TTC549 (cell line): Measurements from ENCODE around the gene P2RX3.
"Not testable (repeated sequence)": the region's sequence is repeated elsewhere in the genome, so short reads cannot be mapped to it uniquely, and the experiment has no call there.

Experiments
- FAIRE-seq: peaks from 2 replicates; lab custom pipeline; 2012; peaks lifted over from hg19 to GRCh38; lab: Jason Lieb, UNC

Gene P2RX3

DNA sequence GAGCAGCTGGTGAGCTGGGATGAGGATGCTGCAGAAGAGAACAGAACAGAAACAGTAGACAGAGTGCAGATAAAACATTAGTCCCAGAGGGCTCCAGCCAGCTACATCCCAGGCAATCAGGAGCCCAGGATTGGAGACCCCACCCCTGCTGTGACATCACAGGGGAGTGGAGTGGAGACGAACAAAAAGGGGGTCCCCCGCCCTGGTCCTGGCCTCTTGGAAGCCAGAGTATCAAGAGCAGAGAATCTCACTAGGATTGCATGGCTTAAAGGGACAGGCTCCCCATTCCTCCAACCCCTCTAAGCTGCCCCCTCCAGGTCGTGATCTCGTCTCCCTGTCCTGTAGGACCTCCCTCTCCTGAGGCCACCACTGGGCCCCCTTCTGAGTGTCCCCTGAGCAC lies at the start of gene P2RX3:
TSS of gene P2RX3 (plus strand) at position 211 of the 400 bp plus-strand sequence. CDS start 199 bp downstream, outside the sequence.
- no peak for FAIRE-seq

DNA sequence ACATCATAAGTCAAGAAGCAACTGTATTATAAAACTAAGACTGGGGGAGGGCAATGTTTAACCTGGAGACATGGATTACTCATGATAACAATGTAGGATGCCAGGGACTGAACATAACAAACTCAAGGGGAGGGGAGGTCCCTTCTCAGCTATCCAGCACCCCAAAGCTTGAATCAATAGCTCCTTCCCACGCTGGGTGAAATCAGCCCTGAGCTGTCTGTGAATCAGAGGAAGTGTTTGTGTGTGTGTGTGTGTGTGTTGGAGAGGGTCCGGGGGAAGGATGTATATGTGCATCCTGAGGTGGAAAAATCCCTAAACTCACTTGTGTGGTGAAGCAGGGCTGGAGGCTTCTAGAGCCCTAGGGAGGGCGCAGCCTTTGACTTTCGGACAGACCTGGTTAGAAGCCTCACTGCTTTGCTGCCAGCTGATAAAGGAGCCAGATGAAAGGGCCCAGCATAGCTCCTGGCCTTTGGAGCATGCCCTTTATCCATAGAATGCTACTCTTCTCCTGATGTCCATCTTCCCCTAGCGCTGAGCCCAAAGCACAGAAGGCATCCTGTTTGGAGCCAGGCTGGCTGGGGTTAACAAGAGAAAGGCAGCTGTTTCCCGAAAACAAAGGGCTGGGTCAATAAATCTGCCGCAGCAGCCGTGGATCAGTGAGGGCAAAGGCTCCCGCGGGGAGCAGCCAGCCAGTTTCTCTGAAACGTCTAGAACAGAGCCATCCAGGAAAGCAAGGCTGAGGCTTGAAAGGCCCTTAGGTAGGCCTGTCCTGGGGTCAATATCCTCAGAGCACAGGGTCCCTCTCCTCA lies 49.2 kb upstream of the P2RX3 start:
- no peak for FAIRE-seq

DNA sequence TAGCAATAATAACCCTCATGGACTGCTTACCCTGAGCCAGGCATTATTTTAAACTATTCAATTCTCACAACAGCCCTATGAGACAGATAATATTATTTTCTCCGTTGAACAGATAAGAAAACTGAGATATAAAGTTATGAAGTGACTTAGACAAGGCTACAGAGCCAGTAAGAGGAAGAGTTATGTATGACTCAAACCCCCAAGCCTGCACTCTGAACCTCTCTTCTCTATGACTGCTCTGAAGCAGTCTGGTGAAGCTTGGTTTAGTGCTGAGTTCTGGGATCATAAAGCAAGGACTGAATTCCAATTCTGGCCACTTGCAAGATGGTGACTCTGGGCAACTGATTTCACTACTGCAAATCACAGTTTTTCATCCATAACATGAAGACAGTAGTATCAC lies 47.9 kb upstream of the P2RX3 start:
- no peak for FAIRE-seq

DNA sequence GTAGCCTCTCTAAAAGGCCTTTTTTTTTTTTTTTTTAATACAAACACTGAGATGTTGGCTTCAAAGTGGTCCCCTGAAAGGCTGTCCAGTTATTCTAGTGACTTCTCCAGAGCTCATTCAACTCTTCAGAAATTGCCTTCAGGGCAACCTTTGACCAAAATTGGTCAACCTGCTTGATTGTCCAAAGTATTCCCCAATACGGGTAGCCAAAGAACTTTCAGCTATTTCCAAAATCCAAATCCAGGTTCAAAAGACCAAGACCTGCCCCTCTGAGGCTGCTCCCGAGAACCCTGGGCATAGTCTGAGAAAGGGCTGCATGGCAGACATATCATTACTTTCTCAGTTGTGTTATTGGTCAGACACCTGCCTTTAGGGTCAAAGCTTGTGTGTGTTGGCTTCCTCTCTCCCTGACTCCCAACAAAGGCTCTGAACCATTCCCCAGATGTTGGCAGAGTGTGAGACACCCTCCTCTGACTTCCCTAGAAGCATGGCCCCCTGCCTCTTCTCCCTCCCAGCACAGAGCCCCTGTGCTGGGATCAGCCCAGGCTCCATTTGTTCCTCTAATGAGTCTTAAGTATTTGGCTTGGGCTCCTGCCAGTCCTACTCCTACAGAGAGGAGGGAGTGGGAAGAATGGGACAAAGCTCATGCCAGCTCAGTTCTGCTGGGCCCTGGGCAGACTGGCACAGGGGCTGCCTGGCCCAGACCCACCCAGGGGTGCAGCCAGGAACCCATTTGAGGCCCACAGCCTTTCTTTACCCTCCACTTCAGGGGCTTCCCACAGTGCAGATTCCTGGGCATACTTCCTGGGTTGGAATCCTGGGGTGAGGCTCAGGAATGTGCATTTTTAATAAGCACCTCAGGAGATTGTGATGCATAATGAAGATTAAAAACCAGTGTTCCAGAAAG lies 43.7 kb upstream of the P2RX3 start:
- FAIRE-seq = no peak

DNA sequence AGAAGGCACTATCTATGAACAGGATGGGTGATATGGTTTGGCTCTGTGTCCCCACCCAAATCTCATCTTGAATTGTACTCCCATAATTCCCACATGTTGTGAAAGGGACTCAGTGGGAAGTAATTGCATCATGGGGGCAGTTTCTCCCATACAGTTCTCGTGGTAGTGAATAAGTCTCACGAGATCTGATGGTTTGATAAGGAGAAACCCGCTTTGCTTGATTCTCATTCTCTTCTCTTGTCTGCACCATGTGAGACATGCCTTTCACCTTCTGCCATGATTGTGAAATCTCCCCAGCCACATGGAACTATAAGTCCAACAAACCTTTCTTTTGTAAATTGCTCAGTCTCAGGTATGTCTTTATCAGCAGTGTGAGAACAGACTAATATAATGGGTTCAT lies 41.9 kb upstream of the P2RX3 start:
- not testable (repeated sequence) for FAIRE-seq

DNA sequence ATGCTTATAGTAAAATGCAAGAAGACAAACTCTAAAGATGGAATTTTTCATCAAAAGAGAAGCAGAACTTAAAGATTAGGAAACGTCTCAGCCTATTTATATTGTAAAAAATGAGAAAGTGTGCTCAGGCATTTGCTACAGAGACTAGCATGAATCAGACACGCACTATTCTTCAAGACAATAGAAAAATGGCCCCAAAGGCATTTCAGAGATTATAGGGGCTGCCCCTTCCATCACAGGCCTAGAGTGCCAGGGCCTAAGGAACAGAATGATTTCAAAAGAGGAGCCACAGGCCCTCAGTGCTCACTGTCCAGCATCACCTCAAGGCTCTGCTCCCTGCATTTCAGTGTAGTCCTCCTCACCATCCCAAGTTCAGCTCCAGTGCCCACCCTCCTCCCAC lies 40.9 kb upstream of the P2RX3 start:
- FAIRE-seq = no peak

DNA sequence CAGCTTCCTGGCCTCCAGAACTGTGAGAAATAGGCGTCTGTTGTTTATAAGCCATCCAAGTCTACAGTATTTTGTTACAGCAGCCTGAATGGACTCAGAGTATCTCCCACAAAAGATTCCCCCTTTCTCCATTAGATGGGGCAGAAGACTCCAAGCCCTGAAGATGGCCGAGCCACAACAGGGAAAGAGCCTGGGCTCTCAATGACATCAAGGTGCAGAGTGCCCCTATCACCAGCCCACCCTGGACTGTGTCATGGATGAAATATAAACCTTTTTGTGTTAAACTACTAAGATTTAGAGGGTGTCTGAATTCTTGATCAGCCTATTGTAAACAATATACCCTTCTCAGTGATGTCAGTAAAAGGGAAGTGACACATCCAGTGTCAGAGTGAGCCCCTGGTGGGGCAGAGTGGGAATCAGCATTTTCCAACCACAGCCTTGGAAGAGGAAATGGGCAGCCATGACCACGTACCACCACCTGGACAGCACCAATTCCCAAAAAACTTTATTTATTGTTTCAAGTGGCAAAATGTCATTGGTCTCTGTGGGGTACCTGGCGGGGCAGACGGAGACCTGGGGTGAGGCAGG lies 38.9 kb upstream of the P2RX3 start:
- FAIRE-seq = no peak

DNA sequence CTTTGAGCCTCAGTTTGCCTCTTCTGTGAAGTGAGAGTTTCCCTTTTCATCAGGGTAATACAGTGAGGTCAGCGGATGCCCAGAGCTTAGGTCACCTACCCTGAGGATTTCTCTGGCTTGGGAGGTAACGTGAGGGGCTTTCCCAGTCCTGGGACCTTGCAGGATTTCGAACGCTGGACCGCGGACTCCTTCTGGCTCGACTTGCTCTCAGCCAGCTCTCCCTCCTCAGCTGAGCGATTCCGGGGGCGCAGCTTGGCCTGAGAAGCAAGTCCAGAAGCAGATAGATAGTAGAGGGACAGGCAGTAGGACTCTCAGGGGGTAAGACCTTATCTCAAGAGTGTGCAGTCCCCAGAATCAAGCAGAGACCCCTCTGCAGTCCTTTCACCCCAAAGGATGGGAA lies 37.4 kb upstream of the P2RX3 start:
- no peak for FAIRE-seq

DNA sequence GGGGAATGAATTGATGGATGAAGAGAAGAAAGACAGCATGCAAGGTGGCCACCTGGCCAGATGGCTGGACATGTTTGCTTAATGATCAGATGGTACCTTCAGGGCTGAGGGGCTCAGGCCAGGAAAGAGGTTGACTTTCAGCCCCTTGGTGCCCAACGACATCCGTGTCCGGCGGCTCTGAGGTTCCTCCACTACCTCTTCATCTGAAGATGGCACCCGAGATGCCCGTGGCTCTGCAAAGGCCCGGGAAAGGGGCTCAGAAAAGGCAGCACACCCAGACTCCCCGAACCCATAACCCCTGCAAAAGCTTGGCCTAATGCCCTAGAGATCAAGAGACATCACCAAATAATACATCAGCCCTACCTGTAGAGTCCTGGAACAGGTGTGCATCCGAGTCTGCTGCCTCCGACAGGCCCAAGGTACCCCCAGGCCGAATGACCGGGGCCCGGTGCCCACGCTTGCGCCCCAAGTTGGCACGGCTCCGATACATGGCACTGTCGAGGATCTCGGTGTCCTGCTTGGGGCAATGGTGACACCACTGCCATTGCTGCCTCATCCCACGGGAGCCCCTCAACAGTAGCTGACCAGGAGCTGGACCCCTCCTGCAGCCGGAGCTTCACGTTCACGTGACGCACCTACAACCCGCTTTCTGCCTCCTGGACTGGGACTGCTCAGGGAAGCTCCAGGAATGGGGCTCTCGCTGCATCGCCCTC lies 36.3 kb upstream of the P2RX3 start:
- no peak for FAIRE-seq

DNA sequence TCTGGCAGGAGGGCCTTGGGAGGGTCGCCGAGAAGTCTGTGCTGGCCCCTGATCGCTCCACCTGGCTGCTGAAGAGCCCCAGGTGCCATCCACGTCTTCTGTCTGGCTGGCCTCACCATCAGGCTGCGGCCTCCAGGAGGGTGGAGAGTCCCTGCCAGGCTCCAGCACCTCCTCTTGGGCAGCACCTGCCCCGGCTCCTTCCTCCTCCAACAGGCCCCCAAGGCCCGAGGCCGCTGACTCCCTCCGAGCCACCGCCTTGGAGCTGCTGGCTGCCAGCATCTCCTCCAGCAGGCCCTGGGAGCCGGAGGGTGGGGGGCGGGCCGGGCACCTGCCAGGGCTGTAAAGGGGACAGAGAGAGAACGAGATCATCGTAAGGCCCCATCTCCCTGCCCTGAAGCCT lies 35.7 kb upstream of the P2RX3 start:
- FAIRE-seq = no peak

DNA sequence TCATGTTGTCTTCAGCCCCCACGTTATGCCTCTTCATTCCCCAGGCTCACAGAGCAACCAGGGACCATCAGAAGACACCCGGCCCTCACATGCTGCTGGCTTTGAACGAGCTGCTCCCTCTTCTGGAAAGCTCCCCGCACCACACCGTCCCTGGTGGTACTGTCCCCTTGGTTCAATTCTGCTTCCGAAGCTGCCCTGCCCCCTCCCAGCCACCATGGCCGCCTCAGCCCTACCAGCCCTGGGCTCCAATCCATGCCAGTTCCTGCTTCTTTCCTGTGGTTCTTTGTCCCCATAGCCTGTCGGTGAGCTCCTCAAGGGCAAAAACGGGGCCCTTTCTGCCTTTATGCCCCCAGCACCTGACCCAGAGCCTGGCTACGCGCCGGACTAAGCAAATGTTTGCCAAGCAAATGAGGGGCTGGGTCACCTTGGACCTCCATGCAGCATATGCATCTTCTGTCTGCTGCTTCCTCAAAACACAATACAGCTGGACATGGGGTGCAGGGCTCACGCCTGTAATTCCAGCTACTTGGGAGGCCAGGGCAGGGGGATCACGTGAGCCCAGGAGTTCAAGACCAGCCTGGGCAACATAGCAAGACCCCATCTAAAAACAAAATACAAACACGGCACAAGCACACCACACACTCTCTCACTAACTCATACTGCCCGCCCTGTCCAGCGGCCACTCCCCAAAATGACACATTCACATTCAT lies 34.7 kb upstream of the P2RX3 start:
- FAIRE-seq = no peak

DNA sequence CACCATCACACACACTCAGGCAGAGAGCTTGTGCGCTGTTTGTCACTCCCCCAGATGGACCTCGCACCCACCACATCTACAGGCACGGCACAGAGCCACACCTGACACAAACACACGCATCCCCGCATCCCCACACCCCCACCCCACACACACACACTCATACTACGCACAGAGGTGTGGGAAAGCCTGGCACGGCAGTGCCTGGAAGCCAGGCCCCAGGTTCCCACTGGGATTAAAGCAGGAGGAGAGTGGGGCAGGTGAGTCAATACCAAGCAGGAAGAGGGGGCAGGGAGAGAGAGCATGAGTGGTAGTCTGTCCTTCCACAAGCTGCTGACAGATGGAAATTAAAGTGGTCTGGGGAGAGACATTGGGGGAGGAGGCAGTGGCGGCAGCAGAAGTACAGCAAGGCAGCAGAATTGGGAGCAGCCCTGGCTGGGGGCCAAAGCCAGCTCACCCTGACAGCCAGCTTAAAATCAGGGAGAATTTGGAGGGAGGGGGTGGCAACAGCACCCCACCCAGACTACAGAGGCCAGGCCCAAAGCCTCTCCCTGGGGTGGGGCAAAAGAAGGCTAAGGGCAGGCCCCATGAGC lies 34.1 kb upstream of the P2RX3 start:
- FAIRE-seq = no peak

DNA sequence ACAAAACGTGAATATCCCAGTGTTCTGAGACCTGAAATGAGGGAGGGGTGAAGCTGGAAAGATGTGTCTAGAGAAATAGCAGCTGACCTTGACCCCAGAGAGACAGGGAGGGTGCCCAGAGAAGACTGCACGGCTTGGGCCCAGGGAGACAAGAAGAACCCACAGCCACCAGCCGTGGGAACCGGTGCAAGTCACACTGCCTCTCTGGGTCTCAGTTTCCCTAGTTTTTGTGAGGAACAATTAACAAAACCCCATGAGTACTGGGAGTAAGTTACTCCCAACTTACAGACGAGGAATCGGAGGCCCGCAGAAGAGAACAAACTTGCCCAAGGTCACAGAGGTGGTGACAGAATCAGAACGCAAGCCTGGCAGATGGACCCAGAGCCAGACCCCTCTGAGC lies 32.6 kb upstream of the P2RX3 start:
- FAIRE-seq = no peak

DNA sequence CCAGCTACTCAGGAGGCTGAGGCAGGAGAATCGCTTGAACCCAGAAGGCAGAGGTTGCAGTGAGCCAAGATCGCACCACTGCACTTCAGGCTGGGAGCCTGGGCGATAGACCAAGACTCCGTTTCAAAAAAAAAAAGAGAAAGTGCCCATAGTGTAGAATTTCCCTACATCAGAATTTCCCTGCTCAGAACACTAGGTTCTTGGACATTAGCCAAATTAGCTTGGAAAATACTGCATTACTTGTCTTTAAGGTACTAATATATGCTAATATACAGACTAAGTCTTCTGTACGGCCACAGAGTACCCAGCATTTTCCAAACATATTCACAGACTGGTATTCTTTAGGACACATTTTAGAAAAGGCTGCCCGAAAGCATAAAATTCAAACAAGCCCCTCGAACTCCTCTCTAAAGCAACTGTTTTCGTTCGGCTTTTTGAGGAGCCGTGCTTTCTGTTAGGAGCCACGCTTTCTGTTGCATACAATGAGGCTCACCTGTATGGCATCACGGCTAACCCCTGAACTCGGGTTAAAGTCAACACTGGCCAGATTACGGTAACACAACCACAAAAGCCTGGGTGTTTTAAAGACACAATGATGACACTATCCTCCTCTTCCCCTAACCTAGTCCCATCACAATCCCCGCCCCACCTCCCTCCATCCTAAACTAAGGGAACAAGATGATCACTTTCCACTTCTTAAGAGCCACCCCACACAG lies 31.8 kb upstream of the P2RX3 start:
- FAIRE-seq = no peak

DNA sequence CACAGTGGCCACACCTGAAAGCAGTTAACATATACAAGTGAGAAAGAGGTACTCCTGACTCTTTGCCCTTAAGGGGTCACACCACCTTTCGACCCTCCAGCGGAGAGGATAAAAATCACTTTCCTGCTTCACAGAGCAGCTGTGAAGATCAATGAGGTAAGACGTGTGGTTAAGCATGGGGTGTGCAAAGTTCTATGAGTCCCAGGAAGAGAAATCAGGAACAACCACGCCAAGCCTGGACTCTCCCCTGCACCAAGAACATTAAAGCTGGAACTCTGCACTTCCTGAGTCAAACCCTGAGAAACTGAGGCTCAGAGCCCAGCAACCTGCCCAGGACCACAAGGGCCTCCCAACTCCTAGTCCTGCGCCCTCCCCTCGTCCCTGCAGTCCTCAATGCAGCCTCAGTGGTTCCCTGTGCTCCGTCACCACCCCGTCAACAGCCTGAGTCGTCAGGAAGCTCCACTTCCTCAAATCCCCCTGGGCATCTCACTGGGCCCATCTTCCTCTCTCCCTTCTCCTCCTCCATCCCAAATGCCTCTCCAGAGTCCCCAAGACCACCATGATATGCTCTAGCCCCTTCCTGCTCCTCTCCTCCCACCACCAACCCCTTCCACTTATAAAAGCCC lies 31.1 kb upstream of the P2RX3 start:
- no peak for FAIRE-seq

DNA sequence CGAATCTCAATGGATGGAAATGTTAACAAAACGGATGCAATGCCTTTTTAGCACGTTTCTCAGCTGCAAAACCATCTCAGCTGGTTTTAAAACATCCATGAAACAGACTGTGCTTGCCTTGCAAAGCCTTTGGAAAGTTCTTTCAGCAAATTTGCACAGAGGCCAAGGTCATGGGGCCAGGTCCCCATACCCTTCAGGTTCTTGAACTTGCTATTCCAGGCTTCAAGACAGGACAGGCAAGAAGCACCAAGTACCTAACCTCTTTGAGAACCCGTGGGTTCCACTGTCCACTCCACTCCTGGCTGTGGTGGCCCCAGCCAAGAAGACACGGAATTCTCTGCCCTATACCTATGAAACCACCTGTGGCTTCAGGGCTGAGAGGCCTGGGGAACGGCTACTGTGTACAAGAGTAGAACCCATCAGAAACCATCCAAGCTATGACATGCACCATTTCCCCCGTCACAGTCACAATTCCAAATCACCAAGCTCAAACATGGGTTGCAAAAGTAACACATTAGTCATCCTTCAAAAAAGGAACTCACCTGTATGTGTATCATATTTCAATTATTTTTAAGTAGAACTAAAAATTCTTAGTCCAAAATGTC lies 30.4 kb upstream of the P2RX3 start:
- no peak for FAIRE-seq

DNA sequence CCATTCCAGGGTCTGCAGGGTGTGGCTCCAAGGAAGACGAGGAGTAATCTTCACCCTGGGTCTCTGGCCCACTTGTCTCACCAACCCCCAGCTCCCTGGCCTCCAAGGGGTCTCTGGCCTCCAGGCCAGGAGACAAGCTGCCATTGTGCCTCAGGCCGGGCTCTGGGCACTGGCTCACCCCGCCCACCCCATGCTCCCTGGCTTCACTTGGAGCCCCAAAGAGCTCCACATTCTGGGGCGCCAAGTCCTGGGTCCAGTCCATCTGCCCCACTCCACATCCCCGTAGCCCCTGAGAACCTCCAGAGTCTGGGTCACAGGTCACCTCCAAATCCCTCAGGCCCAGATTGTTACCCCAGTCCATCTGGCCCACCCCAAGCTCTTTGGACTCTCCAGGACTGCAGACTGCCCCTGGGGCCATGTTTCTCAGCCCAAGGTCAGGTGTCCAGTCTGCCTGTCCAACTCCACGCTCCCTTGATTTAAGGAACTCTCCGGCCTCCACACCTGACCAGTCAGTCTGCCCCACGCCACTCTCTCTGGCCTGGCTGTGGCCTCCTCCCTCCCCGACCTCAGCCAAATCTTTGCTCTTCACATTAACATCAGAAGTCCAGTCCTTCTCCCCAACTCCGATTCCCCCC lies 29.6 kb upstream of the P2RX3 start:
- no peak for FAIRE-seq

DNA sequence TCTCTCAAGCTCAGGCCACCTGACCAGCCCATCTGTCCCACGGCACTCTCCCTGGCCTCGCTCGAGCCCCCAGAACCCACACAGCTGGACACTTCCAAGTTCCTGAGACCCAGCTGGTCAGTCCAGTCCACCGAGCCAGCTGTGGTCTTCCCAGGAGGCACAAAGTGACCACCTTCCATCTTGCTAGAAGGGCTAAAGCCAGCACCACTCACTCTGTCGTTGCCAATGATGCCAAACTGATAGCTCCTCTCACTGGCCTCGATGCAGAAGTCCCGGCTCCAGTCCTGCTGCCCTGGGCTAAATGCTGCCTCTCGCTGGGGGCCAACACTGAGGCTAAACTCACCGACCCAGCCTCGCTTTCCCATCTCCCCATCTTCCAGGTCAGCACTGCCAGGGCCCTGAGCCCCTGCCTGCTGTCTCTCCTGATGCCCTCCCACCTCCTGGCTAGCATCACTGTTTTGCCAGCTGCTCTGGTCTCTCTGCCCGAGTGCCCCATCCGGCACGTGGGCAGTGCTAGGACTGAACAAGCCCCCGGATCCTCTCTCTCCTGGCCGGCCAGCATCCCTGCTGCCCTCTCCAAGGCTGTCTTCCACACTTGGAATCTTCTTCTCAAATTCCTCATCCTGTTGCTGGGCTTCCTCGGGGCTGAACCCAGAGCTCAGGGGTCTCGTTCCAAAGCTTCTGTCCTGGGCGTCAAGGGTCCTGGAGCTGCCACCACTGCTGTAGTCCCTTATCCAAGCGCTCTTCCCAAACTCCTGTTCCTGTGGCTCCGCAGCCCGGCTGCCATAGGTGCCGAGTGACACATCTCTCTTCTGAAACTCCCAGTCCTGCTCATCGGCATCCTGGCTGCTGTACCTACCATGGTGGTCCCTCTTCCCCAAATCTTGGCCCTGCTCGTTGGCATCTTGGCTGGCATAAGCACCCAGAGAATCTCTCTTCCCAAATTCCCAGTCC lies 28.8 kb upstream of the P2RX3 start:
- FAIRE-seq = no peak
